ENCODE data around the gene PMM1. TPM values are rescaled to one million over a fixed set of nuclear protein-coding genes. Genes with fewer than 3 reads are reported as not detected.
"Not testable (repeated sequence)": the region's sequence is repeated elsewhere in the genome, so short reads cannot be mapped to it uniquely, and the experiment has no call there.

Gene PMM1
- total RNA-seq, 1 donor from 2014 or later = 49.7 TPM

DNA sequence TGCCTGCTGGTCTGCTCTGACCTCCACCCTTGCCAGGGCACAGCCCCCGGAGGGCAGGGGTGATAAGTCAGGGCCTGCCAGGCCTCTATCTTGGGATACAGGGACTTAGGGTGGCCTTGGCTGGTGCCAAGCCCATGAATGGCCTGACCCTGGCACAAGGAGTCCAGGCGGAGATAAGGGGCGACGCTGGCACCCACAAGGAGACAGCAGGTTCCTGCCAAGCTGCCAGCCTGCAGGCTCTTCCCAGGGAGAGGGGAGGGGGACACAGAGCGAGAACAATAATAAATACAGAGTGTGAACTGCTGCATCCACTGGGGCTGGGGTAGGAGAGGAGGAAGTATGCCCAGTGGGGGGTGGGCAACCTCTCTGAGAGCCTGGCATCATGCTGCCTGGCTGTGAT, 27.9 kb downstream of the PMM1 start:
- TF ChIP-seq, protein P1, sequence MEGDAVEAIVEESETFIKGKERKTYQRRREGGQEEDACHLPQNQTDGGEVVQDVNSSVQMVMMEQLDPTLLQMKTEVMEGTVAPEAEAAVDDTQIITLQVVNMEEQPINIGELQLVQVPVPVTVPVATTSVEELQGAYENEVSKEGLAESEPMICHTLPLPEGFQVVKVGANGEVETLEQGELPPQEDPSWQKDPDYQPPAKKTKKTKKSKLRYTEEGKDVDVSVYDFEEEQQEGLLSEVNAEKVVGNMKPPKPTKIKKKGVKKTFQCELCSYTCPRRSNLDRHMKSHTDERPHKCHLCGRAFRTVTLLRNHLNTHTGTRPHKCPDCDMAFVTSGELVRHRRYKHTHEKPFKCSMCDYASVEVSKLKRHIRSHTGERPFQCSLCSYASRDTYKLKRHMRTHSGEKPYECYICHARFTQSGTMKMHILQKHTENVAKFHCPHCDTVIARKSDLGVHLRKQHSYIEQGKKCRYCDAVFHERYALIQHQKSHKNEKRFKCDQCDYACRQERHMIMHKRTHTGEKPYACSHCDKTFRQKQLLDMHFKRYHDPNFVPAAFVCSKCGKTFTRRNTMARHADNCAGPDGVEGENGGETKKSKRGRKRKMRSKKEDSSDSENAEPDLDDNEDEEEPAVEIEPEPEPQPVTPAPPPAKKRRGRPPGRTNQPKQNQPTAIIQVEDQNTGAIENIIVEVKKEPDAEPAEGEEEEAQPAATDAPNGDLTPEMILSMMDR (IDR thresholded peaks at IDR 0.05) = no peak
- peak overlapping the region; percentile 73 for H3K4me3 Mint-ChIP-seq (ENCODE audit: unreplicated experiment)
- peaks cover 84% of the 10 kb centered on the region for H3K4me1 Mint-ChIP-seq (ENCODE audit: unreplicated experiment)
- H3K27me3 Mint-ChIP-seq (ENCODE audit: unreplicated experiment) = no peaks in the 10 kb centered on the region
- no peak for DNase-seq (ENCODE audit: extremely low spot score, unreplicated experiment)
- peak overlapping the region; percentile 82 for H3K27ac Mint-ChIP-seq (ENCODE audit: unreplicated experiment)
- H3K9me3 Mint-ChIP-seq (ENCODE audit: unreplicated experiment) = no peaks in the 10 kb centered on the region
- no peaks in the 10 kb centered on the region for H3K36me3 Mint-ChIP-seq (ENCODE audit: unreplicated experiment)

DNA sequence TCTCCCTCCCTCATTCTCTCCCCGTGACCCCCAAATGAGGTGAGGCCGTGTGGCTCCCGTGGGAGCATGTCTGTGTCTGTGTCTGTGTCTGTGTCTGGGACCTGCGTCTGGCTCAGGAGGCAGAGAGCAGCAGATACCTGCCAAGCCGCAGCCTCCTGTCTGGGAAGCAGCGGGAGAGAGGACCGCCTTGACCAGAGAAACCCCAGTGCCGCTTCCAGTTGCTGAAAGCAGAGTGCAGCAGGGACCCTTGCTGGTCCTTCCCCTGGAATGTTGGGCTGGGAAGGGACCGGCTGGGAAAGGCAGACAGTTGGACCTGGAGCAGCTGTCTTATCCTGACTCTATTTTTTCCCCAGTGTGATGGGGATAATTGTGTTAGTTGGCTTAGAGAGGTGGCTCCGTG, 28.3 kb downstream of the PMM1 start:
- Mint-ChIP-seq H3K27ac (ENCODE audit: unreplicated experiment) (peak overlapping the region; percentile 89), H3K27me3 (ENCODE audit: unreplicated experiment) (no peaks in the 10 kb centered on the region), H3K36me3 (ENCODE audit: unreplicated experiment) (no peaks in the 10 kb centered on the region), H3K4me3 (ENCODE audit: unreplicated experiment) (peak overlapping the region; percentile 73), H3K4me1 (ENCODE audit: unreplicated experiment) (peaks cover 85% of the 10 kb centered on the region), H3K9me3 (ENCODE audit: unreplicated experiment) (no peaks in the 10 kb centered on the region)
- no peak for DNase-seq (ENCODE audit: extremely low spot score, unreplicated experiment)
- TF ChIP-seq, protein P1 (IDR thresholded peaks at IDR 0.05) = no peak

GRCh38 chr22:41560095-41560471, 29.6 kb downstream of the PMM1 start:
- Mint-ChIP-seq H3K4me3 (ENCODE audit: unreplicated experiment) (no peak overlapping the region), H3K36me3 (ENCODE audit: unreplicated experiment) (no peaks in the 10 kb centered on the region), H3K4me1 (ENCODE audit: unreplicated experiment) (peaks cover 79% of the 10 kb centered on the region), H3K27ac (ENCODE audit: unreplicated experiment) (peak overlapping the region; percentile 89), H3K9me3 (ENCODE audit: unreplicated experiment) (no peaks in the 10 kb centered on the region), H3K27me3 (ENCODE audit: unreplicated experiment) (no peaks in the 10 kb centered on the region)
- DNase-seq (ENCODE audit: extremely low spot score, unreplicated experiment) = no peak
- TF ChIP-seq, protein P1 (IDR thresholded peaks at IDR 0.05) = no peak

GRCh38 chr22:41558241-41558630, 31.4 kb downstream of the PMM1 start:
- not testable (repeated sequence) for H3K36me3 Mint-ChIP-seq (ENCODE audit: unreplicated experiment); H3K9me3 Mint-ChIP-seq (ENCODE audit: unreplicated experiment); H3K4me3 Mint-ChIP-seq (ENCODE audit: unreplicated experiment); DNase-seq (ENCODE audit: extremely low spot score, unreplicated experiment); H3K27me3 Mint-ChIP-seq (ENCODE audit: unreplicated experiment)
- H3K27ac Mint-ChIP-seq (ENCODE audit: unreplicated experiment) = peak overlapping the region; percentile 80
- H3K4me1 Mint-ChIP-seq (ENCODE audit: unreplicated experiment) = peaks cover 68% of the 10 kb centered on the region

GRCh38 chr22:41557401-41558240, 32.0 kb downstream of the PMM1 start:
- Mint-ChIP-seq H3K9me3 (ENCODE audit: unreplicated experiment) (no peaks in the 10 kb centered on the region), H3K36me3 (ENCODE audit: unreplicated experiment) (no peaks in the 10 kb centered on the region), H3K4me1 (ENCODE audit: unreplicated experiment) (peaks cover 62% of the 10 kb centered on the region), H3K27me3 (ENCODE audit: unreplicated experiment) (no peaks in the 10 kb centered on the region), H3K4me3 (ENCODE audit: unreplicated experiment) (no peak overlapping the region), H3K27ac (ENCODE audit: unreplicated experiment) (peak overlapping the region; percentile 91)
- TF ChIP-seq, protein P1 (IDR thresholded peaks at IDR 0.05) = no peak
- DNase-seq (ENCODE audit: extremely low spot score, unreplicated experiment) = peak; percentile 87
